HK-2 (cell line): ENCODE results near the gene LGALS9.

Experiments used
- DNase-seq: peaks from one replicate; pipeline ENCODE4 v3.0.0-alpha.2; 2018; ENCODE audit not compliant: unreplicated experiment

The LGALS9 gene

DNA sequence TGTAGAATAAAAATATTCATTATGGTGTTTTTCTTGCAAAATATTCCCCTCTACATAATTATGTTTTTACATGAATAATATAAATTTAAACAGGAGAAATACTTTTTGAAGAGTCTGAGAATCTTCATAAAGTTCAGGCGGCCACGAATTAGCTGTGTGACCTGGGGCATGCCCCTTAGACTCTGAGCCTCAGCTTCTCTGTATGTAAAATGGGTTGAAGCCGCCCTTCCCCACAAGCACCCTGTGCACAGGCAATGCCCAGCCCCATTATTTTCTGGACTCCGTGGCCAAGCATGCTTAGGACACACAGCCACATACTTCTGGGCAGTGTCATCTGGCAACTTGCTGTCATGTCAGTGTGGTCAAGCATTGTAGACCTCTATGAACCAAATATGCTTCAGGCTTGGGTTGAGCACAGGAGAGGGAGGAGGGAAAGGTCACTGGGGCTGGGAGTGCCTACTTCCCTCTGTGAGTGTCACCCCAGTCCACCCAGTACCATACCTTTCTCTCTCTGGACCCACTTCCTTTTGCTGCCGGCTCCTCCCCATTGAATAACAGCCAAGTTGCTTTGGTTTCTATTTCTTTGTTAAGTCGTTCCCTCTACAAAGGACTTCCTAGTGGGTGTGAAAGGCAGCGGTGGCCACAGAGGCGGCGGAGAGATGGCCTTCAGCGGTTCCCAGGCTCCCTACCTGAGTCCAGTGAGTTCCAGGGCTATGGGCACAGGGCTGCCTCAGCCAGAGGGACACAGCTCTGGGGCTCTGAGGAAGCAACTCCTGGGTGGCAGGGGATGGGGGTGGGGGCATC, at the start of gene LGALS9:
LGALS9 (plus strand) TSS at position 582 of the 804 bp plus-strand sequence; CDS start at position 660, 78 bp downstream.
- DNase-seq, result no peak

DNA sequence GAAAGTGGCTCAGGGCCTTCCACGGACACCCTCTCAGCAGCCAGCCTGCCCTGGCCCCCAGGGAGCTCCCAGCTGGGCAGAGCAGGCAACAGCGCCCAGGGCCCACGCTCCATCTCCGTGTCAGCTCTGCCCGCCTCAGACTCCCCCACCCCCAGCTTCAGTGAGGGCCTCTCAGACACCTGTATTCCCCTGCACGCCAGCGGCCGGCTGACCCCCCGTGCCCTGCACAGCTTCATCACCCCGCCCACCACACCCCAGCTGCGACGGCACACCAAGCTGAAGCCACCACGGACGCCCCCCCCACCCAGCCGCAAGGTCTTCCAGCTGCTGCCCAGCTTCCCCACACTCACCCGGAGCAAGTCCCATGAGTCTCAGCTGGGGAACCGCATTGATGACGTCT, 48.3 kb upstream of the LGALS9 start:
- DNase-seq, result no peak

DNA sequence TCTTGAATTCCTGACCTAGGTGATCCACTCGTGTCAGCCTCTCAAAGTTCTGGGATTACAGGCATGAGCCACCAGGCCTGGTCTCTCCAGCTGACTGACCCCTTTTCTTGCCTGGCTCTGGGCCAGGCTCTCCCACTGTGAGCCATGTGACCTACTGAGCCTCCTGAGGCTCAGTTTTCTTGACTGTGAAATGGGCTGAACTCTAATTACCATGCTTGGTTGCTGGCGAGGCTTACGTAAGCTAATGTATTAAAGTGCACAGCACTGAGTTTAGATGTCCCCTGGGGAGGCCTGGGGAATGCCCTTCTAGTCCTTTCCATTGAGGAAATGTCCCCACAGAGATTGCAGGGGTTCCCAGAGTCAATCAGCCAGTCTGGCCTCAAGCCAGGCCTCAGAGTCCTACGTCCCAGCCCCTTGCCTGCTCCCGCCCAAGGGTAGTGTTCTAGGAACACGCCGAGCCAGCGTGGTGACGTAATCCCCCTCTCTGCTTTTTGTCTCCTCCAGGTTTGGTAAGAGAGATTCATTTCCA, 45.8 kb upstream of the LGALS9 start:
- DNase-seq, result no peak

DNA sequence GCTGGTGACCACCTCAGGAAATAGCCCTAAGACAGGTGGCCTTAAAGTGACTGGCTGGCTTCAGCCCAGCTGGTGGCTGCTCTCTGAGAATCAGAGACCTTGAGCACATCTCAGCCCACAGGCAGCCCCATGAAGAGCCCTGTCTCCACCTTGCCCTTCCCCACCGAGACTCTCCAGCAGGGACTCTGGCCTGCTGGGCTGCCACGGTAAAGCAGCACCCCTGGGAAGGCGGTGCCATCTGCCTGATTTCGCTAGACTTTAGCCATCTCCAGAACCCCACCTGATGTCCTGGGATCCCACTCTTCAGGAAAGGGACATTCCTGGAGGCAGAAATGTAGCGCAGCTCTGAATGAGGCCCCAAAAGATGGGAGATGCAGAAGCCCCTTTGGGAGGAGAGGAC, 45.2 kb upstream of the LGALS9 start:
- DNase-seq, result no peak

DNA sequence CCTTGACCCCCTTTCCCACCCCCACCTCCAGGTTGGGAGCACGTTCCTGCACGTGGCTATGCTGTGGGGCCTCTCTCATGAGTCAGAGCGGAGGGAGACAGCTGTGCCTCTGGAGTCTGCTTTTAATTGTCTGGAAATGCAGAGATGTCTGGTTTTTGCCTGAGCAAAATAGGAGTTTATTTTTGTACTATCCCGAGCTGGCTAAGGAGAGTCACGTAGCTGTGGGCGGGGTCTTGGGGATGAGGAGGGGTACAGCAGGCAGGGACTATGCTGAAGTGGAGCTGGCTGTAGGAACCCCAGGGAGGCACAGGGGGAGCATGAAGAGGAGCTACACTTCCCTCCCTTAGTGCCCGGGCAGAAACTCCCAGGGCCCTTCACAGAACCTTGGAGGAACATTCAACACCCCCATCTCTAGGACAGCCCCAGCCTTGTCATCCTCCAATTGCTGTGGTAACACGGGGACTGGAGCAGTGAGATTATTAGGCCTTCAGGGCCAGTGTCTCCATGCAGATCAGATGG, 44.7 kb upstream of the LGALS9 start:
- DNase-seq, result no peak

DNA sequence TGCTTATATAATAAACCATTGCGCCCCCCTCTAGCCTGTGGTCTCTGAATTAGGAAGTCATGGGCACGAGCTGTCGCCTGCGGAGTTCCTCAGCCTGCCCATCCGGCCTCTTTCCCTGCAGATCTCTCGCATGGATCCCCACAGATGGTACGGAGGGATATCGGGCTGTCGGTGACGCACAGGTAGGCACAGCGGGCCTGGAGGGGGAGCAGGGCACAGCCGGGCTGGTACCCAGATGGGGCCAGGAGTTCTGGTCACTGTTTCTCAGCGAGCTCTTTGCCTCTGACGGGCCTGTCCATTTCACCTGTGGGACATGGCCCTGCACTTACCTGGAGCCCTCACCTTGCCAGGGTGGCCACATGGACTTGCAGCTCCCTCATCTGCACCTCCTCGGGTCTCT, 42.6 kb upstream of the LGALS9 start:
- DNase-seq, result no peak

DNA sequence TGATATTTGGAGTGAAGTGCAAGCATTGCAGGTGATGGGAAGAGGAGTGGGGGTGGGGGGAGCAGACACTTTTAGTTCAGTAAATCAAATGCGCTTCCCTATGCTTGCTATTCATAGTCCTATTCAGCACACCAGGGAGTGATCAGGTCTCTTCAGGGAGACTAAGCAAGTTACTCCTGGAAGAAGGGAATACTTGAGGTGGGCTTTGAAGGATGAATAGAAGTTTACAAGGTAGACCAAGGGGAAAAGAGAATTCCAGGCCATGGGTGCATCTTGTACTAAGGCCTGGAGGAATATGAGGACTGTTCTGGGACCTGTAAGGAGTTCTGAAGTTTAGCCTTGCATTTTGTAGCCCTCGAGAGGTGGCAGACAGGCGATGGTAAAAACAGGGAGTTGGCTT, 40.1 kb upstream of the LGALS9 start:
- DNase-seq, result no peak

DNA sequence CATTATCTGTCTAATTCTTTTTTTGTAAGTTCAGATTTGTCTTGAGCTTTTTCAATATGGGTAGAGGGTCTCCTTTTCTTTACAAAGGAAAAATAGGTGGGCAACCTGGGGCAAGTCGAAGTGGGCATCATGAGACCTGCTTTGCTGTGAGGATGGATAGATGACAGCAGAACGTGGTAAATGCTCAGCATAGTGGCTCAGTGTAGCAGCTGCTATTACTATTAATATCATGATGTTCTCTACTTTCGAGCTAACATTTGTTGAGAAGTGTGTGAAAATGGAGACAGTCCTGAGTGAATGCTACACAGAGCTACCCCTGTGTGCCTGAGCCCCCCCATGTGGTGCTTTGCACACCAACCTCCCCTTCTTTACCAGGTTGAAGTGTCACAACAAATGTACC, 39.0 kb upstream of the LGALS9 start:
- DNase-seq, result no peak

DNA sequence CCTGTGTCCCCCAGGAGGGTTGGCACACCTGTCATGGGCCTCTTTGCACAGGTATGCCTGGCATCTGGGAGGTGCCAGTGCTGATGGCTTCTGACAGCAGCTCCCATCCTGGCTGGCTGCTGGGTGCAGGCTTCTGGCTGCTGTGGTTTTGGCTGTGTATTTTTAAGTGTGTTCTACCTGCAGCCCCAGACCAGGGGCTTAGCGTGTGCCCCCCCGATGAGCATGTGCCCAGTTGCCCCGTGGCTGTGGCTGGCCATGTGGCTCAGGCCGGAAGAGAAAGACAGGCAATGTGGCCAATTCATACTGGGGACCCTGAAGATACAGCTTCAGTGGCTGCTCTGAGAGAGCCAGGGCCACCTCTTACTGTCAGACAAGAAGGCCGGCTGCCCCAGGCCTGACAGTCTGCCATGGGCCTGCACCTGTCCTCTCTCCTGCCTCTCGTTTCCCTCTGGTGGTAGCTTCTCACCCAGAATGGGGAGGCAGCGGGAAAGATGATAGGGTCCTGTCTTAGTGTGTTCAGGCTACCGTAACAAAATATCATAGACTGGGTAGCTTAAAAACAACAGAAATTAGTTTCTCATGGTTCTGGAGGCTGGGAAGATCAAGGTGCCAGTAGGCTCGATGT, 37.6 kb upstream of the LGALS9 start:
- no peak for DNase-seq

DNA sequence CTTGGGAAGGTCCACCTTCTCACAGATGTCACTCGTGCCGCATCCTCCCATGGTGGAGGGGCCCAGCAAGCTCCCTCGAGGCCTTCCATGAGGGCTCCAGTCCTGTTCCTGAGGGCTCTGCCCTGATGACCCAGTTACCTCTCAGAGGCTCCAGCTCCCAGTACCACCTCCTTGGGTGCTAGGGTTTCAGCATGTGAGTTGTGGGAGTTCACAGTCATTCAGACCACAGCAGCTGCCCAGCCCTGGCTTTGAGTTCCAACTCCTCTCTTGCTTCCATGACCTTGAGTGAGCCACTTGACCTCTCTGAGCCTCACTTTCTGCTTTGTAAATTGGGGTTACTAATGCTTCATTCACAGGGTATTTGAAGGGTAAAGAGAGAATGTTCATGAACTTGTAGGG, 37.1 kb upstream of the LGALS9 start:
- no peak for DNase-seq

DNA sequence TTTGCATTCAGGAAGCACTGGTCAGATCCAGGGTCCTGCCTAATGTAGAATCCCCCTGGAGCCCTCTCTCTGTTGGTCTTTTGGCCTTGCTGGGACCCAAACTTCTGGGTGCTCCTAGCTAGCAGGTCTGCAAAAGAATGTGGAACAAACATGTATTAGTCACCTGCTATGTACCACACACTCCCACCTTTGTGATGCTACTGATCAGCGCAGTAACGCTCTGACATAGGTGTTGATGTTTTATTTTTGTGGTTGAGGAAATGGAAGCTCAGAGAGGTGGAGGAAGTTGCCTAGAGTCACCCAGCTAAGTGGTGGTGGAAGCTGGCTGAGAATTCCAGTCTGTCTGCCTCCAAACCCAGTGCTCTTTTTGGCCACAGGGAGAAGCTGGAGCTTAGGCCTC, 35.8 kb upstream of the LGALS9 start:
- no peak for DNase-seq

DNA sequence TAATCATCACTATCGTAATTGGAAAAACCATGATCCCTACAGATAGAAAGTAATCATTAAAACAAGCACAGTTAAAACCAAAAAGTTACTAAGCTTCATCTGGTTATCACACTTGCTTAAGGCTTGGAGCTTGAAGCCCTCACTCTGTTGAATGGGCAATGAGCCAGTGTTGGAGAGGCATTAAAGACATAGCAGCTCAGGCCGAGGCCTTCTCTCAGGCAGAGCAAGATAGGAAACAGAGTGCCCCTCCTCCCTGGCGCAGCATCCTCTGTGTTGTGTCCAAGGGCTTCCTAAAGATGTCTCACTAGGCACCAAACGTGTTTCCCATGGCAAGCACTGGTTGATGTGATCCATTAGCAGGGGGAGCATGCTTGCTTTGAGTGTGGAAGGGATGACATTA, 34.9 kb upstream of the LGALS9 start:
- no peak for DNase-seq

DNA sequence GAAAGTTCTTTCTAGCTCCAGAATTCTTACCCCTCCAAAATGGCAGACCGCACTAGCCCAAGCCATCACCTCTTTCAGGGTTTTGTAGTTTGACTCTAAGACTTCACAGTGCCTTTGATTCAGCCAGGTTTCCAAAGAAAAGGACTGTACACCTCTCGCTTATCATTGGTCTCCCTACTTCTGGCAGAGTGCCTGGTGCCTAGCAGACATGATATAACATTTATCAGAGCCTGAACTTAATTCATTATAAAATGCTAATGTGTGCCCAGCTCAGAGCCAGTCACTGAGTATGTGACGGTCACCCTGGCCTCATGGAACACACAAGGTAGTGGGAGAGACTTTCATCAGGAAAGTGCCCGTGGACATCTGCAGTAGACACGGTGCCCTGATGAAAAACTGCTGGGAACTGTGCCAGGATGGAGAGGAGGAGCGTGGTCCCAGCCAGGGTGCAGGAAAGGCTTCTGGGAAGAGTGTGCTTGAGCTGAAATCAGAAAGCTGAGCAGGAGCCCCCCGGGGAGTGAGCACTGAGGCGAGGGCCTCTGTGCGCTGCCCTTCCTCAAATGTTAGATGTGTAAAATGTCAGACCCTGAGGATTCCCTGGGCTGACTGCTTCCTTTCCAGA, 34.3 kb upstream of the LGALS9 start:
- DNase-seq, result no peak

DNA sequence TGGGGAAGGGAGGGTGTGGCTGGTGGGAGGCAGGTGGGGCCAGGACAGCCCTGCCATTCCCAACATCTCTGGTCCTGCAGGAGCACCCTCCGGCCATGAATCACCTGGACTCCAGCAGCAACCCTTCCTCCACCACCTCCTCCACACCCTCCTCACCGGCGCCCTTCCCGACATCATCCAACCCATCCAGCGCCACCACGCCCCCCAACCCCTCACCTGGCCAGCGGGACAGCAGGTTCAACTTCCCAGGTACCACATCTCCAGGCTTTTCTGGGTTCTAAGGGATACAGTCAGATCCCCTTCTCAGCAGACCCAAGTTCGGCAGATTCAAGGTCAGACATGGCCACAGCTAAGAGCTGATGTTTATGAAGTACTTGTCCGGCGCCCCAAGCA, 33.8 kb upstream of the LGALS9 start:
- no peak for DNase-seq

DNA sequence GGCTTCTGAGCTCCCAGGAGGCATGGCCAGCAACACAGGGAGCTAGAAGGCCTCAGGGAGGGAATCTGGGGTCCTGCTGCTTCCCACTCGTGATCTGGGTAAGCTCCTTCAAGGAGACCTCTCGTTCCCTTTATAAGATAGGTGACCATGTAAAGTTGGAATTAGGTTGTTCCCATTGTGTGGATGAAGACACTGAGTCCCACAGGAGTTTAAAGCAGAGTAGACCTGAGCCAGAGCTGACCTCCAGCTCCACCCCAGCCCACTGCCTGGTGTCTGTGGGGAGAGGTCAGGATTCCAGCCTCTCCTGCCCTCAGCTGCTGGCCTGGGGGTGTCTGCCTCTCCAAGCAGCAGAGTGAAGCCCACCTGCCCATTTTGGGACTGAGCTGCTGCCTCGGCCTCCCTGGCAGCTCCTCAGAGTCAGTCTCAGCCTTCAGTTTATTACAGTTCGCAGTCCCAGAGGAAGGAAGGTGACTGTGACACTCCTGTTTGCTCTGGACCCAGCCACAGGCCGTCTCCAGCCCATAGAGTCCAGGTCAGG, 33.1 kb upstream of the LGALS9 start:
- DNase-seq, result no peak

DNA sequence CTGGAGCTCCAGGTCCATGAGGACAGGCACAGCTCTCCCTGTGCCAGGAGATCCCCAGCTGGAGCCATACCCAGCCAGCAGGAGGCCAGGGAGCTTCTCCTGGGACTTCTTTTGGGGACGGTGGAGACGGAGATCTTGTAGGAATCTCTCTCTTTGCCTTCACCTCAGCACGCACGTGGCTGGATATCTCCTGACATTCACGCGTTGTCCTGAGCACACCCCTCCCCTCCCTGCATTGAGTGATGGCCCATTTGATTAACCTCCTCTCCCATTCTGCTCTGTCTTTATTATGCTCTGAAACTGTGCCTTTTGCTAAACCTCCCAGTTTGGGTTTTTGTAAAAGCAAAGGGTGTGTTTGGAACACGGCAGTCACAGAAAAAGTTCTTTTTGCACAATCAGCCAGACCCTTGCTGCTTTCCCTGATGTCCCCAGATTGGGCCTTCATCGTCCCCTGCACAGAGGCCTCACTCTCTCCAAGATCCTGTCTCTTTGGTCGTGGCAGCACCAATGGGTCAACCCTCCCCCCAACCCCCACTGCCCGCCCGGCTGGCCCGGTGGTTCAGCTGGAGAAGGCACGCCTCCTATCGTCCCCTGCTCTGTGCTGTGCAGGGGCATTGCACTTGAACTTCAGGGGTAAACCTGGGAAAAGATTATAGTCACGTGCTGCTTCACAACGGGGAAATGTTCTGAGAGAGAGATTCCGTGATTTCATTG, 32.5 kb upstream of the LGALS9 start:
- DNase-seq, result no peak

DNA sequence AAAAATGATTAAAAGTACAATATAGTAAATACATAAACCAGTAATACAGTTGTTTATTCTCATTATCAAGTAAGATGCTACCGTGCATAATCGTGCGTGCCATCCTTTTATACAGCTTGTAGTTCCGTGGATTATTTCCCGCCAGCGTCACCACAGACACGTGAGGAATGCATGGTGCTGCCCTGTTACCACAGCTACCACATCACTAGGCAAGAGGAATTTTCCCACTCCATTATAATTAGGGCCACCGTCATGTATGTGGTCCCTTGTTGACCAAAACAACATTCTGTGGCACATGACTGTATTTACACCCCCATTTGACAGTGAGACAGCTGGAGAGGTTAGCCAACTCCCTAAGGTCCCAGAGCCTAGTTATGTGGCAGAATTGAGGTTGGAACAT, 30.5 kb upstream of the LGALS9 start:
- no peak for DNase-seq

DNA sequence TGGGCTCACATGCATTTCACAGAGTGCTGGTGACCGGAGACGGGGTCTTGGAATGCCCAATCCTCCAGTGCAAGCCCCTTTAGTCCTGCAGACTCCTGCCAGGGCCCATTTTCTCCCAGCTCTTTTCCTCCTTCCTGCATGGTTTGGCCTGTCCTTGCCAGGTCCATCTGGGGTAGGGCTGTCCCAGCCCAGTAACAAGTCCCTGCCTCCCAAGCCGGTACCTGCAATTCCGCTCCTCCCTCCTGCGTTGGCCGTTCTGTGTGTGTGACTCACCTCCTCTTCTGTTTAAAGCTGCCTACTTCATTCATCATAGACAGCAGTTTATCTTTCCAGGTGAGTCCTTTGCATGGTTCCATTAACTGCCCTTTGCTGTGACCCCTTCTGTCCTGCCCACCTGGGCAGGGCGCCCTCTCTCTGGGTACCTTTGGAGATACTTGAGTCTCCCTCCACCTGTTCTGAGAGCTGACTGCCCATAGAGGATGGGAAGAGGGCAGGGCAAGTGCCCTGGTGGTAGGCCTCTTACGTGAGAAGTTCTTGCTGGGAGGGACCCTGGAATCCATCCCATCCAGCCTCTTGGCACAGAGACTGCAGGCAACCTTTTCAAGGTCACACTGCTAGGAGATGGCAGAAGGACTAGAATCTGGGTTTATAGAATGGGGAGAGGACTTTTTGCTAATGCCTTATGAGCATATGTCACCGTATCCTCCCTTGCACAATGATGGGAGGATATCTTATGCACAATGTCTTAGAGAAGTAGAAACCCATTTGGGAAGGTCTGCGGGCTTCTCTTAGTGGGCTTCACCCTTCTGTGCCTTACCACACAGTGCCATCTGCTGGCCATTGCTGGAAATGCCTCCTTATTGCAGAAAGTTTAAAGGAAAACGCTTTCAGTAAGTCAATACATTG, 29.7 kb upstream of the LGALS9 start:
- peak; percentile 71 for DNase-seq

DNA sequence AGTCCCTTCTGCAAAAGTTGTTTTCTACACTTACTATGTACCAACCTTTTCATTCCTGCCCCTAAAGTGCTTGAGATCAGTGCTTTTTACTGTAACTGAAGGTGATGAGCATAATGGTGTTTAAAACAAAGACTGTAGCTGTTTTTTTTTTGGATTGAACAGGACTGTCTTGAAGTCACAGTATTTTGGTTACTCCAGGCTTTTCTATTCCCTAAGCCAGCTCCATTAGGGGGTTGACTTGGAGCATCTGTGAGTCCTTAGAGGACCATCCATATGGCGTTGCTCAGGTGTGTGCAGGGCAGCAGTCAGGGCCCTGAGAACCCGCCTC, 29.0 kb upstream of the LGALS9 start:
- no peak for DNase-seq

DNA sequence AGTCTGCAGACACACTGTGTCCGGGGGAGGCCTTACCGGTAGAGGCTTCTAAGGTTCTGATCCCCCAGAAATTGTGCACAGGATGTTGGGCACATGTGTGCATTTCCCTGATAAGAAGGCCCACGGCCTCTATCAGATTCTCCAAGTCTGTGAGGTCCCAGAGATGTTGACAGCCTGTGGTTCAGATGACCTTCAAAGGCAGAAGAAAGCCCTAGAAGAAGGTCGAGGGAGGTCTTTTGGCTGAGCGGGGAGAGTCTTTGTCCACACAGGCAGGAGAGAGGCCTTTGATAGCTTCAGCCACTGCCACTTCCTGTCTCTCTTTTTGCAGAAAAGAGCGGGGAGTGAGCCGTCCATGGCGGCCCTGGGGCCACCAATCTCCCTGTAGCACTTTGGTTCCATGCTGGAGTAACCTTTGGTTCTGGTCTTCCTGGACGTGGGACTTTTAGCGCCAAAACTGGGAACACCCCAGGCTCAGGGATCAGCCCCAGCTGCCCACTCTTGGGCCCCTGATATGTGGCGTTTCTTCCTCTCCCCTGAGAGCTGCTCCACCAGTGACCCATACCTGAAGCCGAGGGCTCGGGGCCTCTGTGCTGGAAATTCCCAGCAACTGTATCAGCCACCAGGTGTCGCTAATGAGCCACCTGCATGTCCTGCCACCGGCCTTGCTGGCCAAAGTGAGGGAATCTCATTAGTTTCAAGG, 28.1 kb upstream of the LGALS9 start:
- DNase-seq, result peak; percentile 79
